Measurements from ENCODE around the gene SYCP2L. TPM values are rescaled to one million over a fixed set of nuclear protein-coding genes. Genes with fewer than 3 reads are reported as not detected.
"Not testable (repeated sequence)": the region's sequence is repeated elsewhere in the genome, so short reads cannot be mapped to it uniquely, and the experiment has no call there.

The SYCP2L gene
- polyA plus RNA-seq, 1 donor (not counting 4 experiments of a cell fraction or from before 2014, with no cell fraction given) = 1.3 TPM

- Histone ChIP-seq H4K20me1 (ENCODE audit: control insufficient read depth, extremely low read depth, insufficient read depth, low read length) (no peaks in the 10 kb centered on the region), H3K4me1 (ENCODE audit: control insufficient read depth, extremely low read depth, insufficient read depth, low read length) (no peaks in the 10 kb centered on the region), H2AFZ (ENCODE audit: control insufficient read depth, low read length) (no peak overlapping the region), H3K4me3 (ENCODE audit: control insufficient read depth in 2 of 3, extremely low read depth in 1 of 3, insufficient read depth in 2 of 3, low read depth in 1 of 3, low read length in 3 of 3) (no peak overlapping the region), H3K79me2 (ENCODE audit: control insufficient read depth, insufficient read depth, low read length) (no peaks in the 10 kb centered on the region), H3K9me1 (ENCODE audit: control insufficient read depth, extremely low read depth, insufficient read depth, low read length) (no peaks in the 10 kb centered on the region), H3K36me3 (ENCODE audit: control insufficient read depth in 2 of 2, extremely low read depth in 1 of 2, insufficient read depth in 2 of 2, low read length in 2 of 2) (no peaks in the 10 kb centered on the region), H3K27me3 (ENCODE audit: control insufficient read depth, extremely low read depth, insufficient read depth, low read length) (no peaks in the 10 kb centered on the region), H3K27ac (ENCODE audit: control insufficient read depth, insufficient read depth, low read length) (no peak overlapping the region), H3K4me2 (ENCODE audit: control insufficient read depth, extremely low read depth, insufficient read depth, low read depth, low read length) (no peak overlapping the region), H3K9me3 (ENCODE audit: control insufficient read depth, low read depth, low read length) (no peaks in the 10 kb centered on the region), H3K9ac (ENCODE audit: control insufficient read depth, extremely low read depth, insufficient read depth, low read length) (no peak overlapping the region)
- DNase-seq (ENCODE audit: low read depth, low spot score) (no peak), FAIRE-seq (no peak)
- dilution Hi-C loops (cut with MboI; ENCODE audit: extremely low pct_ligation_motif_present, low sequenced_read_pairs) = no loop called here
- TF ChIP-seq CTCF (optimal IDR thresholded peaks at IDR 0.05 in 1 of 3, IDR thresholded peaks at IDR 0.05 in 1 of 3, conservative IDR thresholded peaks at IDR 0.05 in 1 of 3; ENCODE audit: extremely low read depth in 1 of 3, insufficient read depth in 2 of 3, low read length in 3 of 3) (no peak), EZH2 (IDR thresholded peaks at IDR 0.05; ENCODE audit: low read length) (no peak)
These were observed 34.4 kb upstream of the SYCP2L start for GRCh38 chr6:10852361-10852960.

DNA sequence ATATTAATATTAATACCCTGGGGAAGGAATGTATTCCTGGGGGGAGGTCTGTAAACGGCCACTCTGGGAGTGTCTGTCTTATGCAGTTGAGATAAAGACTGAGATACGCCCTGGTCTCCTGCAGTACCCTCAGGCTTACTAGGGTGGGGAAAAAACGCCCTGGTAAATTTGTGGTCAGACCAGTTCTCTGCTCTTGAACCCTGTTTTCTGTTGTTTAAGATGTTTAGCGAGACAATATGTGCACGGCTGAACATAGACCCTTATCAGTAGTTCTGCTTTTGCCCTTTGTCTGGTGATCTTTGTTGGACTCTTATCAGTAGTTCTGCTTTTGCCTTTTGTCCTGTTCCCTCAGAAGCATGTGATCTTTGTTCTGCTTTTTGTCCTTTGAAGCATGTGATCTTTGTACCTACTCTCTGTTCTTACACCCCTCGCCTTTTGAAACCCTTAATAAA lies 33.0 kb upstream of the SYCP2L start:
- dilution Hi-C loops (cut with MboI; ENCODE audit: extremely low pct_ligation_motif_present, low sequenced_read_pairs); H2AFZ ChIP-seq (ENCODE audit: control insufficient read depth, low read length); H3K9me1 ChIP-seq (ENCODE audit: control insufficient read depth, extremely low read depth, insufficient read depth, low read length); H3K36me3 ChIP-seq (ENCODE audit: control insufficient read depth in 2 of 2, extremely low read depth in 1 of 2, insufficient read depth in 2 of 2, low read length in 2 of 2); H3K4me2 ChIP-seq (ENCODE audit: control insufficient read depth, extremely low read depth, insufficient read depth, low read depth, low read length); H3K4me3 ChIP-seq (ENCODE audit: control insufficient read depth in 2 of 3, extremely low read depth in 1 of 3, insufficient read depth in 2 of 3, low read depth in 1 of 3, low read length in 3 of 3); H3K27ac ChIP-seq (ENCODE audit: control insufficient read depth, insufficient read depth, low read length); H3K4me1 ChIP-seq (ENCODE audit: control insufficient read depth, extremely low read depth, insufficient read depth, low read length); H4K20me1 ChIP-seq (ENCODE audit: control insufficient read depth, extremely low read depth, insufficient read depth, low read length); H3K9ac ChIP-seq (ENCODE audit: control insufficient read depth, extremely low read depth, insufficient read depth, low read length); H3K9me3 ChIP-seq (ENCODE audit: control insufficient read depth, low read depth, low read length); H3K79me2 ChIP-seq (ENCODE audit: control insufficient read depth, insufficient read depth, low read length); DNase-seq (ENCODE audit: low read depth, low spot score); FAIRE-seq; H3K27me3 ChIP-seq (ENCODE audit: control insufficient read depth, extremely low read depth, insufficient read depth, low read length): not testable (repeated sequence)

All from keratinocyte (primary cell).